ENCODE measurements around the gene PITPNC1. TPM values are rescaled to one million over a fixed set of nuclear protein-coding genes. Genes with fewer than 3 reads are reported as not detected.
A peak's percentile ranks its signal among the peaks of the same experiment; 100 is the strongest.

Gene PITPNC1
- total RNA-seq = 9.6 and 10.5 TPM in 2 replicates
- 2.0 and 2.4 TPM in 2 replicates for polyA plus RNA-seq
- polyA plus RNA-seq (2011; cell fraction: cytosol; rRNA removed) = 4.4 and 5.0 TPM in 2 replicates
- 4.2 and 4.5 TPM in 2 replicates for polyA plus RNA-seq (2011; cell fraction: nucleus; rRNA removed)
- 8.9 and 11.9 TPM in 2 replicates for polyA plus RNA-seq (2012)
- 5.0 and 6.5 TPM in 2 replicates for polyA minus RNA-seq
- polyA minus RNA-seq (2011; cell fraction: cytosol; rRNA and poly(A)+ RNA removed) = 9.3 TPM
- 6.4 TPM in 2 replicates for polyA minus RNA-seq (2011; cell fraction: nucleus; rRNA and poly(A)+ RNA removed)
- Bru-seq, nascent RNA = percentile 53 among the genes with signal in this experiment
- BruChase-seq, experiment 1, labeled RNA remaining after a 6-hour chase = percentile 55 among the genes with signal in this experiment
- BruChase-seq, experiment 2, labeled RNA remaining after a 2-hour chase = percentile 56 among the genes with signal in this experiment
- long read RNA-seq, partial matches to known transcripts = 0 of 24 reads
- long read RNA-seq, other reads (novel, unspliced or antisense) = 24 of 24 reads

DNA sequence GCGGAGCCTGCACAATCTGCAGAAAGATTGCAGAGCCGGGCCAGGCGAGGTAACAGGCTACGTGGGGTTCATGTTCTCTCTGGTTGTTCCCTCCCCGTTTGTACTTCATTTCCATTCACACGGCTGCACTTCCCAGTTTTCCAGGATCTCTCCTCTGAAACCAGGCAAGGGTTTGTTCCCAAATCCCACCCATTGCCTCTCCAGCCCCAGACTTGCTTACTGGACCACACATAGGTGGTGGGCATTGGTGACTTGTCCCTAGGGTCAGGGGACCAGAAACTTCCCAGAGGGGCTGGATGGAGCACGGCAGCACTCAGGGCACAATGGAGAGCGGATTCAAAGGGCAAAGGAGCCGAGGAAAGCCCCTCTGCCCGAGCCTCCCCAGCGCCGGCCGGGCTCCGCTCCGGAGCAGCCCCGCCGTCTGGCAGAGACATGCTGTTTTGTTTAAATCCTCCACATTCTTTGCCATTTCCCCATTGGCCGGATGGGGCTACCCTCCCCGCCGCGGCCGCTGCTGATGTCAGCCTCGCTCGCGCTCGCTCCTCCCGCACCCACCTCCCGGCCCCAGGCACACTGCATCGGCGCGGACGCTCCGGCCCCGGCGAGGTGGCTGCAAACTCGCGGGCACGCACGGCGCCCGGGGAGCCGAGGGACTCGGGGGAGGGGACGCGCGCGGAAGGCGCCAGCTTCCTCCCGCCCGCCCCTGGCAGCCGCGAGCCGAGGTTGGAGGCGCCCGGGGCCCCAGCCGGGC is at the start of gene PITPNC1:
PITPNC1 (plus strand) TSS at position 545 of the 751 bp plus-strand sequence.
- POLR2A ChIA-PET = no interaction called here
- peak; percentile 76 for FAIRE-seq
- intact Hi-C loops (cut with micrococcal nuclease) = loop anchor here (2.0 to 5.0 kb wide), 2 partner anchors 156 to 400 kb away; no protein-coding TSS in a partner anchor
- no peaks in the 10 kb centered on the region for H3K79me2 ChIP-seq (ENCODE audit: control insufficient read depth, insufficient read depth, low read length)
- peak within 1 kb of the TSS; percentile 82 for H3K27ac ChIP-seq (ENCODE audit: insufficient read depth, low read depth, low read length)
- no peaks in the 10 kb centered on the region for H4K20me1 ChIP-seq (replicated peaks; ENCODE audit: control insufficient read depth, extremely low read depth, insufficient read depth, low read length)
- no peaks in the 10 kb centered on the region for H3K27me3 ChIP-seq (ENCODE audit: control insufficient read depth in 2 of 2, insufficient read depth in 2 of 2, low read length in 2 of 2)
- H3K9ac ChIP-seq (replicated peaks; ENCODE audit: extremely low read depth, insufficient read depth, low read length) = peak within 1 kb of the TSS; percentile 60
- CTCF ChIA-PET = interaction anchor here (0.7 to 10.9 kb wide), 11 partner anchors 11 to 312 kb away, joined by 3 to 295 read pairs (median 6); partner anchors contain the start of gene PSMD12
- peak within 1 kb of the TSS; percentile 82 for H3K4me2 ChIP-seq (ENCODE audit: insufficient read depth, low read length)
- no peaks in the 10 kb centered on the region for H3K36me3 ChIP-seq (ENCODE audit: control insufficient read depth in 2 of 2, extremely low read depth in 1 of 2, insufficient read depth in 2 of 2, low read length in 2 of 2)
- H3K4me1 ChIP-seq (ENCODE audit: control insufficient read depth, extremely low read depth, insufficient read depth, low read length) = peaks cover 14% of the 10 kb centered on the region
- peak; percentile 13 for TF ChIP-seq FOS (IDR thresholded peaks at IDR 0.05; ENCODE audit: borderline replicate concordance, insufficient read depth, low read length)
- TF ChIP-seq, protein P1, sequence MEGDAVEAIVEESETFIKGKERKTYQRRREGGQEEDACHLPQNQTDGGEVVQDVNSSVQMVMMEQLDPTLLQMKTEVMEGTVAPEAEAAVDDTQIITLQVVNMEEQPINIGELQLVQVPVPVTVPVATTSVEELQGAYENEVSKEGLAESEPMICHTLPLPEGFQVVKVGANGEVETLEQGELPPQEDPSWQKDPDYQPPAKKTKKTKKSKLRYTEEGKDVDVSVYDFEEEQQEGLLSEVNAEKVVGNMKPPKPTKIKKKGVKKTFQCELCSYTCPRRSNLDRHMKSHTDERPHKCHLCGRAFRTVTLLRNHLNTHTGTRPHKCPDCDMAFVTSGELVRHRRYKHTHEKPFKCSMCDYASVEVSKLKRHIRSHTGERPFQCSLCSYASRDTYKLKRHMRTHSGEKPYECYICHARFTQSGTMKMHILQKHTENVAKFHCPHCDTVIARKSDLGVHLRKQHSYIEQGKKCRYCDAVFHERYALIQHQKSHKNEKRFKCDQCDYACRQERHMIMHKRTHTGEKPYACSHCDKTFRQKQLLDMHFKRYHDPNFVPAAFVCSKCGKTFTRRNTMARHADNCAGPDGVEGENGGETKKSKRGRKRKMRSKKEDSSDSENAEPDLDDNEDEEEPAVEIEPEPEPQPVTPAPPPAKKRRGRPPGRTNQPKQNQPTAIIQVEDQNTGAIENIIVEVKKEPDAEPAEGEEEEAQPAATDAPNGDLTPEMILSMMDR (IDR thresholded peaks at IDR 0.05; ENCODE audit: extremely low read depth in 1 of 2, insufficient read depth in 1 of 2, low read depth in 1 of 2, low read length in 2 of 2) = no peak
- TF ChIP-seq EZH2 (IDR thresholded peaks at IDR 0.05; ENCODE audit: borderline replicate concordance, low read depth, low read length, severe bottlenecking) = no peak
- TF ChIP-seq POLR2A (IDR thresholded peaks at IDR 0.05; ENCODE audit: low read depth, low read length) = peak; percentile 23
- TF ChIP-seq, protein P2, sequence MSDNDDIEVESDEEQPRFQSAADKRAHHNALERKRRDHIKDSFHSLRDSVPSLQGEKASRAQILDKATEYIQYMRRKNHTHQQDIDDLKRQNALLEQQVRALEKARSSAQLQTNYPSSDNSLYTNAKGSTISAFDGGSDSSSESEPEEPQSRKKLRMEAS (IDR thresholded peaks at IDR 0.05; ENCODE audit: insufficient read depth, insufficient read length) = no peak
- peak; percentile 26 for TF ChIP-seq POLR2AphosphoS5 (IDR thresholded peaks at IDR 0.05; ENCODE audit: insufficient read depth, low read depth, low read length)
- dilution Hi-C loops (cut with MboI; ENCODE audit: extremely low pct_ligation_motif_present, low sequenced_read_pairs) = no loop called here
- DNase-seq (ENCODE audit: low read depth, low spot score) = peak; percentile 89
- peak within 1 kb of the TSS; percentile 56 to 87 (median 85) for H3K4me3 ChIP-seq (replicated peaks in 1 of 3; ENCODE audit: insufficient read depth in 1 of 3, low read depth in 1 of 3, low read length in 3 of 3)
- peak within 1 kb of the TSS; percentile 94 for H2AFZ ChIP-seq (ENCODE audit: low read depth, low read length)
- no peaks in the 10 kb centered on the region for H3K9me3 ChIP-seq (replicated peaks; ENCODE audit: control insufficient read depth, insufficient read depth, low read length)
- no TSS peak for BruUV-seq (replicated peaks)
- H3K9me1 ChIP-seq (replicated peaks; ENCODE audit: control insufficient read depth, extremely low read depth, insufficient read depth, low read length) = no peaks in the 10 kb centered on the region

Measured in endothelial cell of umbilical vein (primary cell).